Activated CD4-positive, alpha-beta T cell treated with anti-CD3 and anti-CD28 coated beads, Interleukin-2, amount 50 U/mL, for 16 hours (primary cell): ENCODE results near the gene PTPRN.
A peak's percentile ranks its signal among the peaks of the same experiment; 100 is the strongest.
"Not testable (repeated sequence)": the region's sequence is repeated elsewhere in the genome, so short reads cannot be mapped to it uniquely, and the experiment has no call there.

Experiments
- DNase-seq: peaks from one replicate; pipeline ENCODE4 v3.0.0-alpha.2; 2020

Gene PTPRN

DNA sequence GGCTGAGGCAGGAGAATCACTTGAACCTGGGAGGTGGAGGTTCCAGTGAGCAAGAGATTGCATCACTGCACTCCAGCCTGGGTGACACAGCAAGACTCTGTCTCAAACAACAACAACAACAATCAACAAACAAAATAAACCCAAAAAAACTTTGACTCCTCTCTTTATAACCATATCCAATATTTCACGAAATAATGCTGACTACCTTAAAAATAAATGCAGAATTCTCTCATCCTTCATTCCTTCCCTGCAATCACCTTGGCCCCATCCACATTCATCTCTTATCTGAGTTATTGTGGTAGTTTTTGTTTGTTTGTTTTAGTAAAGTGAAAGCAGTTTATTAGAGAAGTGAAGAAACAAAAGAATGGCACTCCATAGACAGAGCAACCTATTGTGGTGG, 3.2 kb downstream of the PTPRN start:
- no peak for DNase-seq

GRCh38 chr2:219304223-219304622, 5.0 kb downstream of the PTPRN start:
- no peak for DNase-seq

GRCh38 chr2:219302412-219302968, 6.7 kb downstream of the PTPRN start:
- DNase-seq, result no peak

- DNase-seq, result no peak
Measured at GRCh38 chr2:219300022-219300421, 9.2 kb downstream of the PTPRN start.

- DNase-seq, result no peak
Measured at GRCh38 chr2:219299372-219299760, 9.8 kb downstream of the PTPRN start.

- peak; percentile 90 for DNase-seq
Measured at GRCh38 chr2:219298759-219299371, 10.3 kb downstream of the PTPRN start.

- DNase-seq, result no peak
Measured at GRCh38 chr2:219297766-219298456, 11.3 kb downstream of the PTPRN start.

DNA sequence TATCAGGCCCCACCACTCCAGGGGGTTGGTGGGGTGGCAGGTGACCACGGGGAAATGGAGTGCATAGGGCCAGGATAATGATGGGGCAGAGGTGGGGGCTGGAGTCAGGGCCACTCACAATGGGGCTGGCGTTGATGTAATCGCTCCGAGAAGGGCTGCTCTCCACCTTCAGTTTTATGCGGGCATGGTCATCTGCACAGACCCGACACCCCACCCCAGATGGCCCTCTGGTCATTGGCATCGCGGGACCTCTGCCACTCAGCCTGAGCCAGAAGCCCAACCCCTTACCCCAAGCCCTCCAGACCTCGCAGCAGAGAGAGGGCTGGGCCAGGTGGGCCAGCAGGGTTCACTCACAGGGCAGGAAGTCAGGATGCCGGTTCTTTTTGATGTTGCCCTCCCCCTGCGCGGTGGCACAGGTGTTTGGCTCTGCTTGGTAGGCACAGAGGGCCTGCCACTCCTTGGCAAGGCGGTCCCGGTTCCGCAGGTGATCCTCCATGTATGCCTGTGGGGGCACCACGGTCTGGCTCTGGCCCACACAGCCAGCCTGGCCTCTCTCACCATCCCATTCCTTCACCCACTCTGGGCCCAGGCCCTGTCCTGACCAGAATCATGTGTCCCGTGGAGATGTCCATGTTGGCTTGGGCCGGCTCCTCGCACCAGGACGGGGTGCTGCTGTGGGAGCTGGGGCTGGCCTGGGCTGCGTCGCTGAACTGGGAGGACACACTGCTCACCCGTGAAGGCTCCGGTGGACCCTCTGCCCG, 12.4 kb downstream of the PTPRN start:
- DNase-seq, result no peak

GRCh38 chr2:219296142-219296541, 13.1 kb downstream of the PTPRN start:
- DNase-seq, result no peak

- DNase-seq, result peak; percentile 90
Measured at GRCh38 chr2:219294356-219295351, 14.5 kb downstream of the PTPRN start.

GRCh38 chr2:219293736-219294231, 15.4 kb downstream of the PTPRN start:
- no peak for DNase-seq

- DNase-seq, result no peak
Measured at GRCh38 chr2:219292616-219293015, 16.6 kb downstream of the PTPRN start.

DNA sequence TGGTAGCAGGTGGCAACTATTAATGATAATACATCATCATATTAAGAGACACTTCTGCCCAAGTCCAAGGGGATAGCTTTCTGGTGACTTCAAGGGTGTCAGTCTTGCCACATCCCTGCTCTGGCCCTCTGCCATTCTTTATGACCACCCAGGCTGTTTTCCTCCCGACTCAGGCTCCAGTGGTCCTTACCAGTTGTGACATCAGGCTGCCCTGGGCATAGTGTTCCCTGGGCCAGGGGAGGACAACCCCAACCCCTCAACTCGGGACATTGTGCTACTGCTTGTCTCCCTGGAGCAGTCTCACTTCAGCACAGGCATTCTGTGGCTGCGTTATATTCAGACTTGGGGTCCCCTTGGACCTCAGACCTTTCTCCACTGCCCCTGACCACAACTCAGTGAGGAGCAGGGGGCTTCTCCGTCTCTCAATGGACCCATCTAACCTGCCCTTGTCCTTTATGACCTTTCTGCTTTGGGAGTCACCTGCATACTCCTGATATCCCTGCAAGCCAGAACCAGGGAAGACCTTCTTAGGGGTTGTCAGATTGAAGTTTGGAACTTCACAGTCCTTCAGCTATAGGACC, 17.2 kb downstream of the PTPRN start:
- no peak for DNase-seq

DNA sequence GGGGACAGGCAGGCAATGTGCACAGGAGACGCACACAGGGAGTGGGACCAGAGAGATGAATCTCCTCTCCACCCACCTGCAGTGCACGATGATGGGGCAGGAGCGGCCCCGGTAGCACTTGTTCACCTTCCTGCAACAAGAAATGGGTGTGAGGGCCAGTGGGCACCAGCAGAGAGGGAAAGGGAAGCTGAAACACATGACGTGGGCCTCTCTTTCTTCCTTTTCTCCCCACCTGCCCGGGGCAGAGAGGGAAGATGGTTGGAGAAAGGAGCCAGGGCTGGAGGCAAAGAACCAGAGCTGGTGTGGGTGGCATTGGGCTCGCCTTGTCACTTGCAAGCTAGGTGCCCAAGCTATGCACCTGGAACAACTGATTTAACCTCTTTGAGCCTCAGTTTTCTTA, 17.8 kb downstream of the PTPRN start:
- no peak for DNase-seq

- no peak for DNase-seq
Measured at GRCh38 chr2:219290381-219291171, 18.6 kb downstream of the PTPRN start.

DNA sequence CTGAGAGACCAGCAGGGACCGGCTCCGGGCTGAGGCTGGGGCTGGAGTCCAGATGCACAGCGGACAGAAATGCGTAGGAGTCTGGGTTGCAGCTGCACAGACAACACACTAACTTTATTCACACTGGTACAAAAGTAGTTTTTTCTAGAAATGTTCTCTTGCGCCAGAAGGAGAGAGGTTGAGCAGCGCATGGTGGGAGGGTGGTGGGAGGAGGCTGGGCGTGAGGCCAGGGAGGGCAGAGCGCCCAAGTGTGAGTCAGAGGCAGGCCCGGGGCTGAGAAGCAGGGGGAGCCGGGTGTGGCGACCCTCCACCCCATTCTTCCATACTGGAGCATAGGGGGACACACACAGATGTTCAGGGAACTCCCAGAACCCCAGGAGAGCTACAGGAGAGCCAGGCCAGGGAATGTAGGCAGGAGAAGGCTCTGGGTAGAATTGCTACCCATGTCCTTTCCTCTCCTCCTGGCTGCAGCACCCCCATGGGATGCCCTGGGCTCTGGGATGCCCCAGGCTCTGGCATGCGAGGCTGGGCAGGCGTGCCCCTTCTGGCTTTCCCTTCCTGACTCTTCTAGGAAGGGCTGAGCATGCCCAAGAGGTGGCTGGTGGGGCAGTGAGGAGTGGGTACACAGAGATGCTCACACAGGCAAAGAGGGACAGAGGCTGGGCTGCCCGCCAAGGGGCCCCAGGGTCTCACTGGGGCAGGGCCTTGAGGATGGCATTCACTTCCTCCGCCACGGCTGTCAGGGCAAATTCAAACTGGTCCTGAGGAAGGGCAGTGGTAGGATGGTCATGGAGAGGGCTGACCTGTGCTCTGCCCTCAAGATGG, 19.5 kb downstream of the PTPRN start:
- DNase-seq, result no peak

DNA sequence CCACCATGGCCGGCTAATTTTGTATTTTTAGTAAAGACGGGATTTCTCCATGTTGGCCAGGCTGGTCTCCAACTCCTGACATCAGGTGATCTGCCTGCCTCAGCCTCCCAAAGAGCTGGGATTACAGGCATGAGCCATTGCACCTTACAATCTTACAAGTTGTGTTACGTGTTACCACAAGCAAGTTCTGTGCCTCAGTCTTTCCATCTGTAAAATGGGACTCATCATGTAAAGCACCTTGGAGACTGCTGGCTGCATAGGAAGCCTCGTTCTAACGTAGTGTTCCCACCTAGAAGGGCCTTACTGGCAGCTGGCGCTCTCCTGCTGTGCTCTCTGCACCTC, 20.0 kb downstream of the PTPRN start:
- DNase-seq, result no peak

GRCh38 chr2:219287580-219288265, 21.5 kb downstream of the PTPRN start:
- DNase-seq, result no peak

DNA sequence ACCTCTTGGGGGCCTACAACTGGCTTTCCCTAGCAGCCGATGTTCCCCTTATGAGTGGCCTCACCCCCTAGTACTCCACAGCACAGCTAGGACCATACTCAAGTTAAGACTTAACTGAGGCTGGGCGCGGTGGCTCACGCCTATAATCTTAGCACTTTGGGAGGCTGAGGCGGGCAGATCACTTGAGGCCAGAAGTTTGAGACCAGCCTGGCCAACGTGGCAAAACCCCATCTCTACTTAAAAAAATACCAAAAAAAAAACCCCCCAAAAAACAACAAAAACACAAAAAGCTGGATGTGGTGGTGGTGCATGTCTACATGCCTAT, 22.1 kb downstream of the PTPRN start:
- DNase-seq, result not testable (repeated sequence)
